HG03097 (cell line): ENCODE measurements around the gene GIN1.
"Not testable (repeated sequence)": the region's sequence is repeated elsewhere in the genome, so short reads cannot be mapped to it uniquely, and the experiment has no call there.

Experiments
- ATAC-seq: cut with Tn5 transposase; IDR thresholded peaks from one replicate; pipeline ENCODE4 v1.9.1; 2021; ENCODE audit not compliant: unreplicated experiment, low FRiP score

Gene GIN1

GRCh38 chr5:103119765-103120606 lies at the start of gene GIN1, which contains the start of gene PPIP5K2:
Gene GIN1, minus strand, starts transcription at chr5:103120138. Its CDS starts 11,431 bp downstream, at chr5:103108707.
Gene PPIP5K2, plus strand, starts transcription at chr5:103120301. Its CDS starts 9,289 bp downstream, at chr5:103129590.
- peak; percentile 94 for ATAC-seq

GRCh38 chr5:103166706-103167105 lies 46.8 kb upstream of the GIN1 start:
- ATAC-seq, result no peak

GRCh38 chr5:103151156-103151555 lies 31.2 kb upstream of the GIN1 start:
- no peak for ATAC-seq

GRCh38 chr5:103148213-103148612 lies 28.3 kb upstream of the GIN1 start:
- no peak for ATAC-seq

GRCh38 chr5:103145196-103145595 lies 25.3 kb upstream of the GIN1 start:
- ATAC-seq, result no peak

GRCh38 chr5:103142132-103142531 lies 22.2 kb upstream of the GIN1 start:
- ATAC-seq, result not testable (repeated sequence)

GRCh38 chr5:103139264-103139865 lies 19.4 kb upstream of the GIN1 start:
- peak; percentile 97 for ATAC-seq

GRCh38 chr5:103138202-103138690 lies 18.3 kb upstream of the GIN1 start:
- no peak for ATAC-seq

GRCh38 chr5:103135461-103135860 lies 15.5 kb upstream of the GIN1 start:
- ATAC-seq, result no peak

- no peak for ATAC-seq
Observed at GRCh38 chr5:103133231-103133630, 13.3 kb upstream of the GIN1 start.

GRCh38 chr5:103132684-103133083 lies 12.7 kb upstream of the GIN1 start:
- no peak for ATAC-seq

GRCh38 chr5:103128202-103128601 lies 8.3 kb upstream of the GIN1 start:
- ATAC-seq, result no peak

GRCh38 chr5:103127292-103127817 lies 7.4 kb upstream of the GIN1 start:
- ATAC-seq, result no peak

- no peak for ATAC-seq
Observed at GRCh38 chr5:103126557-103126956, 6.6 kb upstream of the GIN1 start.

- ATAC-seq, result no peak
Observed at GRCh38 chr5:103122242-103122641, 2.3 kb upstream of the GIN1 start.

- ATAC-seq, result no peak
Observed at GRCh38 chr5:103120607-103121200, 766 bp upstream of the GIN1 start.

- ATAC-seq, result no peak
Observed at GRCh38 chr5:103119070-103119764, 721 bp downstream of the GIN1 start.

GRCh38 chr5:103117471-103117991 lies 2.4 kb downstream of the GIN1 start:
- no peak for ATAC-seq

GRCh38 chr5:103114440-103114839 lies 5.5 kb downstream of the GIN1 start:
- ATAC-seq, result no peak

GRCh38 chr5:103112910-103113309 lies 7.0 kb downstream of the GIN1 start:
- no peak for ATAC-seq
